Cardiac muscle cell (in vitro differentiated cells and primary cell): ENCODE measurements around the gene LONRF3. TPM values are rescaled to one million over a fixed set of nuclear protein-coding genes. Genes with fewer than 3 reads are reported as not detected.
A peak's percentile ranks its signal among the peaks of the same experiment; 100 is the strongest.

Experiments
- DNase-seq, 2 donors: peaks; one replicate each; pipeline versions ENCODE4 v3.0.0 to v3.0.0-alpha.2; 2010 to 2017; ENCODE audit warnings: low read depth in 1 of 2, low spot score in 1 of 2
- H3K27ac ChIP-seq: fragments of 200-600 bp; sonication (generic); 2 replicates; pipeline ENCODE4 v1.5.1; 2016
- H3K27me3 ChIP-seq: fragments of 200-600 bp; sonication (generic); 2 replicates; pipeline ENCODE4 v1.6.0; 2016; ENCODE audit warnings: control low read depth
- H3K36me3 ChIP-seq: fragments of 200-600 bp; sonication (generic); 2 replicates; pipeline ENCODE4 v1.5.1; 2016; ENCODE audit warnings: control low read depth
- H3K4me1 ChIP-seq: fragments of 200-600 bp; sonication (generic); 2 replicates; pipeline ENCODE4 v1.8.1; 2017; ENCODE audit warnings: low read depth, mild to moderate bottlenecking, mixed run types
- H3K4me3 ChIP-seq: fragments of 200-600 bp; sonication (generic); 2 replicates; pipeline ENCODE4 v1.5.1; 2016; ENCODE audit warnings: mild to moderate bottlenecking
- H3K9me3 ChIP-seq: fragments of 200-600 bp; sonication (generic); 2 replicates; pipeline ENCODE4 v1.5.1; 2017; ENCODE audit warnings: low read depth, mild to moderate bottlenecking, control low read depth
- CTCF ChIP-seq: IDR thresholded peaks from 2 replicates; pipeline ENCODE4 v1.5.1; 2012; ENCODE audit warnings: low read depth, mild to moderate bottlenecking, low read length
- polyA plus RNA-seq: library from polyadenylated mRNA; unstranded; fragments of >200 nt; fragmentation: Nextera tagmentation; extraction: Ambion mirVana; gene quantifications from 2 replicates; pipeline ENCODE4 v1.2.1, GENCODE V29; 2016
- total RNA-seq: library from RNA; depleted of rRNA; stranded (reverse); fragments of >200 nt; gene quantifications from 2 replicates; pipeline ENCODE4 v1.2.3, GENCODE V29; 2016

Gene LONRF3
- total and polyA plus RNA-seq, 2 experiments from 2014 or later = 0.09 TPM; not detected in 1

DNA sequence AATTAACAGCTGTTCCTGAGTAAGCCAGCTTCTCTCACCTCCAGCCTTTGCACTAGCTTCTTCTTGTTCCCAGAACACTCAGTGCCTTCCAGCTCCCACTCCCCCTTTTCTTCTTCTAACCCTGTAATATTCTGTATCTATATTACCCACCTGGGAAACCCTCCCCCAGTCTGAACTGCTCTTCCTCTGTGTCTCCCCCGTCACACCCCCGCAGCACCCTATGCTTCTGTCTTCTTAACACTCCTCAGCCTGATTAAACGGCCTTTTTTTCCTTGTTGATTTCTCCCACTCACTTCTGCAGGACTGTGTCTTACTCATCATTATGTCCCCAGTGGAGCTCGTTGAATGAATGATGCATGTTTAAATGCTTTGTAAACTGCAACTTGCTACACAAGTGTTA is 9.0 kb upstream of the LONRF3 start:
- DNase-seq = no peak
- Histone ChIP-seq H3K4me1 (no peaks in the 10 kb centered on the region), H3K27ac (no peak overlapping the region), H3K36me3 (no peaks in the 10 kb centered on the region), H3K4me3 (no peak overlapping the region), H3K27me3 (peaks cover 34% of the 10 kb centered on the region), H3K9me3 (no peaks in the 10 kb centered on the region)
- TF ChIP-seq CTCF = no peak

DNA sequence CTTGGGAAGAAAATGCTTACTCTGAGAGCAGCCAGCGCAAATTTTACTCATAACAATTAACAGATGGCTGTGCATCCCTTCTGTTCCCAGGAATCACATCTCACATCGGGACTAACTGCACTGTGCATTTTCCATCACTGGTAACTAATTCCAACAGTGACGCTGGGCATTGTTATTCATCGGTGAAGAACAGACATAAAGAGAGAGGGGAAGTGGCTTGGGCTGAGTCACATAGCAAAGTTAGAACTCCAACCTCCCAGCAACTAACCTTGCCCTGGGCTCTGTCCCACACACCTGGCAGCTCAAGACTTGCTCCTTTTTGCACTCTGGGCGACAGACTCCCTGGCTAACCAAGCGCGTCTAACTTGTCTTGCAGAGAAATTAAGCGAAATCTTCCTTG is 6.4 kb upstream of the LONRF3 start:
- H3K9me3 ChIP-seq = no peaks in the 10 kb centered on the region
- no peak overlapping the region for H3K27ac ChIP-seq
- H3K4me3 ChIP-seq = no peak overlapping the region
- no peak for DNase-seq
- peaks cover 61% of the 10 kb centered on the region for H3K27me3 ChIP-seq
- H3K36me3 ChIP-seq = no peaks in the 10 kb centered on the region
- TF ChIP-seq CTCF = no peak
- no peaks in the 10 kb centered on the region for H3K4me1 ChIP-seq

GRCh38 chrX:118971552-118971951 is 2.9 kb upstream of the LONRF3 start:
- no peak overlapping the region for H3K27ac ChIP-seq
- no peak overlapping the region for H3K4me3 ChIP-seq
- peaks cover 89% of the 10 kb centered on the region for H3K27me3 ChIP-seq
- H3K9me3 ChIP-seq = no peaks in the 10 kb centered on the region
- no peaks in the 10 kb centered on the region for H3K4me1 ChIP-seq
- DNase-seq = no peak
- H3K36me3 ChIP-seq = no peaks in the 10 kb centered on the region
- TF ChIP-seq CTCF = no peak

DNA sequence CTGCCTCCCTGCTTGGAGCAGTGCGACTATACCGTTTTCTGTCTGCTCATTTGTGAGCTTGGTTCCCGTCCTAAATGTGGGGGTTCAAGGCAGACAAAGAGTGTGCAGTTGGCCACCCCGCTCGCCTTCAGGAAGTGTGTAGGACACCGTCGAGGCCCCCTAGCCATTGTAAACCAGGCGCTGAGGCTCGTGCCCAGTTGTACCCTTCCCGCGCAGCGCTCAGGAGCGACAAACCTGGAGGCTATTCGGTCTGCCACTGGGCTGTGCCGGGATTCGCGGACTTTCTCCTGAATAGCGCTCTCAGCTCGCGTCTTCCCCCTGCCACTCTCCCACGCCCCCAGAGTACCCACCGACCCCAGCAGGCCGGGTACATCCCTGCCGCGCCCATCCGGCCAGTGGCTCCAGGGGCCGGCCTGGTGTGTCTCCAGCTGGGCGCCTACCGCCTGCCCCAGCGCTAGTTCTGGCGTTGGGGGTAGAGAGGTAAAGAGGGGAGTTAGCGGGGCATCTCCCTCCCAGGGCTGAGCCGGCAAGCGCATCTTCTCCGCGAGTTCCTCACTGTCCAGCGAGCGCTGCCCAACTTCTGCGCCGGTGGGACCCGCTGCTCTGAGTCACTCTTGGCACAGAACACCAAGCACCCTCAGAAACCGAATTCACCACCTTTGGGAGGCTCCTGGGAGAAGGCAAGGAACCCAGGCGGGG is 880 bp upstream of the LONRF3 start:
- peaks cover 99% of the 10 kb centered on the region for H3K27me3 ChIP-seq
- H3K4me3 ChIP-seq = no peak overlapping the region
- no peak for DNase-seq
- TF ChIP-seq CTCF = no peak
- no peaks in the 10 kb centered on the region for H3K9me3 ChIP-seq
- H3K36me3 ChIP-seq = no peaks in the 10 kb centered on the region
- no peaks in the 10 kb centered on the region for H3K4me1 ChIP-seq
- H3K27ac ChIP-seq = no peak overlapping the region

GRCh38 chrX:118974908-118975671 is 672 bp downstream of the LONRF3 start:
- no peak for TF ChIP-seq CTCF
- H3K36me3 ChIP-seq = no peaks in the 10 kb centered on the region
- H3K27me3 ChIP-seq = peaks cover 96% of the 10 kb centered on the region

More at GRCh38 chrX:118974908-118975671, 672 bp downstream of the LONRF3 start:
- Histone ChIP-seq H3K27ac (no peak overlapping the region), H3K4me1 (no peaks in the 10 kb centered on the region), H3K4me3 (peak overlapping the region; percentile 25), H3K9me3 (no peaks in the 10 kb centered on the region)
- peak; percentile 22 to 30 for DNase-seq
